Adrenal gland (tissue), 19 donors: Measurements from ENCODE around the gene SOX1. TPM values are rescaled to one million over a fixed set of nuclear protein-coding genes. Genes with fewer than 3 reads are reported as not detected.
A peak's percentile ranks its signal among the peaks of the same experiment; 100 is the strongest.

ENCODE experiments used
- DNase-seq, 7 donors: peaks; one replicate each; pipeline ENCODE4 v3.0.0-alpha.2; 2019 to 2020
- H3K27ac ChIP-seq, 5 donors: fragments of 200-600 bp; sonication (generic) in 4 of 5; 1 replicate in 3 of 5; 2 replicates in 2 of 5; pipeline versions ENCODE4 v1.5.1 to v1.8.0; 2016 to 2020; ENCODE audit warnings: mild to moderate bottlenecking in 1 of 5
- H3K27me3 ChIP-seq: fragments of 200-600 bp; 2 replicates; pipeline ENCODE4 v1.8.0; 2021
- H3K36me3 ChIP-seq, 2 donors: fragments of 200-600 bp; replicated peaks in 1 of 2; 1 replicate in 1 of 2; 2 replicates in 1 of 2; pipeline versions ENCODE4 v1.5.1 to v1.8.0; 2018 to 2022
- H3K4me1 ChIP-seq, 2 donors: fragments of 200-600 bp; replicated peaks in 1 of 2; 1 replicate in 1 of 2; 2 replicates in 1 of 2; pipeline versions ENCODE4 v1.5.1 to v1.8.0; 2018 to 2021
- H3K4me3 ChIP-seq, 4 donors: fragments of 200-600 bp; sonication (generic) in 3 of 4; one replicate each; pipeline ENCODE4 v1.5.1; 2016 to 2018
- H3K9me3 ChIP-seq, 3 donors: fragments of 200-600 bp; sonication (generic) in 1 of 3; replicated peaks in 1 of 3; 1 replicate in 2 of 3; 2 replicates in 1 of 3; pipeline versions ENCODE4 v1.5.1 to v1.8.0; 2016 to 2021
- POLR2A ChIP-seq, 2 donors: fragments of 450-650 bp; IDR thresholded peaks; one replicate each; pipeline ENCODE4 v1.6.1; 2017; ENCODE audit warnings: antibody characterized with exemption in 2 of 2, mild to moderate bottlenecking in 2 of 2, moderate library complexity in 1 of 2
- WGBS, 4 donors: extraction: QIAGEN DNeasy Blood & Tissue Kit in 2 of 4; methylation state at CpG; one replicate each; pipeline versions ENCODE4 v1.1.5 to v1.1.7; 2013 to 2017; 5-methylcytosine and 5-hydroxymethylcytosine counted together
- intact Hi-C, 2 donors: fragments of 100-400 bp; cut with DNase I; formaldehyde crosslinking; loops; one replicate each; pipeline versions ENCODE4 v1.14.1 to v1.15.0; 2022 to 2023
- long read RNA-seq, 10 donors: library from polyadenylated mRNA in 3 of 10; unstranded in 2 of 10; stranded (forward) in 1 of 10; transcript quantifications; one replicate each; pipeline ENCODE4 v2.0.0 and lab custom pipeline, GENCODE V29; 2021 to 2026
- polyA plus RNA-seq, 3 donors: library from polyadenylated mRNA; stranded (reverse); fragments of 200-250 nt in 2 of 3; fragments of 350-450 nt in 1 of 3; fragmentation: Illumina TruSeq in 1 of 3; extraction: RNeasy Lipid Tissue Mini Kit (QIAGEN cat#74804) in 1 of 3; gene quantifications; one replicate each; pipeline ENCODE4 v1.2.3, GENCODE V29; 2013 to 2014
- total RNA-seq, 9 donors: library from RNA; depleted of rRNA in 4 of 9; stranded (reverse); fragments of >200 nt in 4 of 9; fragments of 120-200 nt in 1 of 9; fragmentation: NEBNext Ultra II Directional in 1 of 9; extraction: Animal tissue kit (Norgen Biotek cat#: 25700) in 1 of 9; gene quantifications; one replicate each; pipeline versions ENCODE4 v1.1.0 to v1.2.4, GENCODE V29; 2013 to 2023
- TF ChIP-seq, protein P1 (sequence below), 6 experiments: fragments of 450-650 bp in 4 of 6; fragments of 200-600 bp in 2 of 6; sonication (generic) in 1 of 6; IDR thresholded peaks; 1 replicate in 5 of 6; 2 replicates in 1 of 6; pipeline versions ENCODE4 v1.5.1 to v1.8.0; 2016 to 2021; ENCODE audit warnings: antibody characterized with exemption in 6 of 6, mild to moderate bottlenecking in 2 of 6, moderate library complexity in 1 of 6
- donor health status: healthy with polysubstance abuse.
- donor health status: Bipolar disorder and iron deficiency.
- donor health status: DM: yes; HTN: yes; CAD: no.
- donor health status: DM: no; HTN: no; CAD: no.
- donor health status: DM: no; HTN: no; CAD: no.
- donor health status: DM: yes; HTN: yes; CAD: no.

SOX1 gene
- total RNA-seq (not detected), polyA plus RNA-seq (not detected)
- long read RNA-seq, donor 1: 0 reads
- long read RNA-seq, donor 2: 0 reads
- long read RNA-seq, donor 3: 0 reads
- long read RNA-seq, donor 4: 0 reads
- long read RNA-seq, donor 5: 0 reads
- long read RNA-seq, donor 6: 0 reads
- long read RNA-seq, donor 7: 0 reads
- long read RNA-seq, donor 8: 0 reads
- long read RNA-seq, donor 9: 0 reads
- long read RNA-seq, donor 10: 0 reads

GRCh38 chr13:112067116-112067741 lies at the start of gene SOX1:
Gene SOX1, plus strand, starts transcription at chr13:112067149. Its CDS starts 510 bp downstream, at chr13:112067659.
- TF ChIP-seq POLR2A (IDR thresholded peaks at IDR 0.05): no peak
- TF ChIP-seq, protein P1, sequence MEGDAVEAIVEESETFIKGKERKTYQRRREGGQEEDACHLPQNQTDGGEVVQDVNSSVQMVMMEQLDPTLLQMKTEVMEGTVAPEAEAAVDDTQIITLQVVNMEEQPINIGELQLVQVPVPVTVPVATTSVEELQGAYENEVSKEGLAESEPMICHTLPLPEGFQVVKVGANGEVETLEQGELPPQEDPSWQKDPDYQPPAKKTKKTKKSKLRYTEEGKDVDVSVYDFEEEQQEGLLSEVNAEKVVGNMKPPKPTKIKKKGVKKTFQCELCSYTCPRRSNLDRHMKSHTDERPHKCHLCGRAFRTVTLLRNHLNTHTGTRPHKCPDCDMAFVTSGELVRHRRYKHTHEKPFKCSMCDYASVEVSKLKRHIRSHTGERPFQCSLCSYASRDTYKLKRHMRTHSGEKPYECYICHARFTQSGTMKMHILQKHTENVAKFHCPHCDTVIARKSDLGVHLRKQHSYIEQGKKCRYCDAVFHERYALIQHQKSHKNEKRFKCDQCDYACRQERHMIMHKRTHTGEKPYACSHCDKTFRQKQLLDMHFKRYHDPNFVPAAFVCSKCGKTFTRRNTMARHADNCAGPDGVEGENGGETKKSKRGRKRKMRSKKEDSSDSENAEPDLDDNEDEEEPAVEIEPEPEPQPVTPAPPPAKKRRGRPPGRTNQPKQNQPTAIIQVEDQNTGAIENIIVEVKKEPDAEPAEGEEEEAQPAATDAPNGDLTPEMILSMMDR (IDR thresholded peaks at IDR 0.05): no peak
- no peak for DNase-seq
- Histone ChIP-seq H3K4me1 (peaks cover 0 to 3% of the 10 kb centered on the region in 2 donors), H3K27ac (no peak within 1 kb of the TSS), H3K4me3 (peak within 1 kb of the TSS in 1 of 4 donors; percentile 29), H3K27me3 (peaks cover 80% of the 10 kb centered on the region), H3K36me3 (no peaks in the 10 kb centered on the region), H3K9me3 (no peaks in the 10 kb centered on the region)
- intact Hi-C loops: no loop called here
- 2 to 4% (median 2%) methylated on average over 21 to 66 of the region's 66 CpGs for WGBS, 4 donors

GRCh38 chr13:112024577-112024976 lies 42.4 kb upstream of the SOX1 start:
- Histone ChIP-seq H3K27ac (no peak overlapping the region), H3K27me3 (peaks cover 9% of the 10 kb centered on the region), H3K4me3 (no peak overlapping the region), H3K36me3 (no peaks in the 10 kb centered on the region), H3K9me3 (no peaks in the 10 kb centered on the region), H3K4me1 (no peaks in the 10 kb centered on the region)
- intact Hi-C loops: no loop called here
- WGBS, 4 donors: 83 to 87% (median 84%) methylated on average over 11 of the region's 11 CpGs
- no peak for DNase-seq
- TF ChIP-seq, protein P1 (IDR thresholded peaks at IDR 0.05): no peak
- TF ChIP-seq POLR2A (IDR thresholded peaks at IDR 0.05): no peak

DNA sequence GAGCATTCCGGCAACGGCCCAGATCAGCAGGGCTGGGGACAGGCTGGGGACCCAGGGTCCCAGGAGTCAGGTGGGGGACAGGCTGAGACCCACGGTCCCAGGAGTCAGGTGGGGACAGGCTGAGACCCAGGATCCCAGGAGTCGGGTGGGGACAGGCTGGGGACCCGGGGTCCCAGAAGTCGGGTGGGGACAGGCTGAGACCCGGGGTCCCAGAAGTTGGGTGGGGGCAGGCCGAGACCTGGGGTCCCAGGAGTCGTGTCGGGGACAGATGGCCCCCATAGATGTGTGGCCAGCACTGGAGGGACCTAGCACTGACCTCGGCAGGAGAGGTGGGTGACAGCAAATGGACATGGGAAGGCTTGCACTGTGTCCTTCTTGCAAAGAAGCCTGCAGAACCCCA lies 39.7 kb upstream of the SOX1 start:
- intact Hi-C loops: no loop called here
- Histone ChIP-seq H3K27ac (no peak overlapping the region), H3K4me1 (no peaks in the 10 kb centered on the region), H3K36me3 (no peaks in the 10 kb centered on the region), H3K4me3 (no peak overlapping the region), H3K9me3 (no peaks in the 10 kb centered on the region), H3K27me3 (peaks cover 9% of the 10 kb centered on the region)
- DNase-seq: no peak
- TF ChIP-seq POLR2A (IDR thresholded peaks at IDR 0.05): no peak
- TF ChIP-seq, protein P1 (IDR thresholded peaks at IDR 0.05): no peak
- WGBS, 4 donors: 78 to 91% (median 84%) methylated on average over 10 to 11 of the region's 11 CpGs

- no peak for TF ChIP-seq POLR2A (IDR thresholded peaks at IDR 0.05)
- TF ChIP-seq, protein P1 (IDR thresholded peaks at IDR 0.05): no peak
- H3K4me3 ChIP-seq: no peak overlapping the region
- no peak for DNase-seq
- intact Hi-C loops: no loop called here
- H3K36me3 ChIP-seq: no peaks in the 10 kb centered on the region
- H3K27ac ChIP-seq: no peak overlapping the region
- peaks cover 9% of the 10 kb centered on the region for H3K27me3 ChIP-seq
- H3K4me1 ChIP-seq: no peaks in the 10 kb centered on the region
- no peaks in the 10 kb centered on the region for H3K9me3 ChIP-seq
- 74 to 88% (median 81%) methylated on average over 14 of the region's 14 CpGs for WGBS, 4 donors
Observed at GRCh38 chr13:112028481-112028880, 38.5 kb upstream of the SOX1 start.
